Endodermal cell (in vitro differentiated cells): ENCODE measurements around the gene OXCT1. TPM values are rescaled to one million over a fixed set of nuclear protein-coding genes. Genes with fewer than 3 reads are reported as not detected.

Source experiments
- DNase-seq: peaks from one replicate; pipeline ENCODE4 v3.0.0-alpha.2; 2017
- H3K27ac ChIP-seq: 2 replicates; pipeline ENCODE4 v1.5.1; 2013; ENCODE audit warnings: mild to moderate bottlenecking, low read depth, low read length, moderate library complexity
- H3K27me3 ChIP-seq: 2 replicates; pipeline ENCODE4 v1.6.1; 2013; ENCODE audit warnings: mild to moderate bottlenecking, low read length, moderate library complexity; ENCODE audit not compliant: insufficient read depth, control insufficient read depth, poor library complexity, severe bottlenecking
- H3K36me3 ChIP-seq: 2 replicates; pipeline ENCODE4 v1.7.0; 2013; ENCODE audit warnings: mild to moderate bottlenecking, low read length, moderate library complexity; ENCODE audit not compliant: control insufficient read depth, insufficient read depth
- H3K4me1 ChIP-seq: one replicate; pipeline ENCODE4 v1.7.0; 2013; ENCODE audit warnings: low read length; ENCODE audit not compliant: control insufficient read depth, insufficient read depth
- H3K4me3 ChIP-seq: 2 replicates; pipeline ENCODE4 v1.5.1; 2013; ENCODE audit warnings: mild to moderate bottlenecking, low read length, moderate library complexity
- H3K9ac ChIP-seq: 2 replicates; pipeline ENCODE4 v1.6.1; 2013; ENCODE audit warnings: mild to moderate bottlenecking, low read length, moderate library complexity; ENCODE audit not compliant: poor library complexity, severe bottlenecking; ENCODE audit errors: extremely low read depth
- H3K9me3 ChIP-seq: 2 replicates; pipeline ENCODE4 v1.6.1; 2013; ENCODE audit warnings: mild to moderate bottlenecking, low read length, moderate library complexity; ENCODE audit not compliant: control insufficient read depth
- H3K27ac Mint-ChIP-seq: 2 replicates; pipeline ENCODE4 v1.8.0; 2020; ENCODE audit warnings: mixed read lengths
- H3K27me3 Mint-ChIP-seq: 2 replicates; pipeline ENCODE4 v1.8.0; 2021; ENCODE audit warnings: mild to moderate bottlenecking, mixed read lengths; ENCODE audit not compliant: insufficient read depth
- H3K36me3 Mint-ChIP-seq: 2 replicates; pipeline ENCODE4 v1.8.0; 2020; ENCODE audit warnings: low read depth, mixed read lengths
- H3K4me1 Mint-ChIP-seq: 2 replicates; pipeline ENCODE4 v1.8.0; 2020; ENCODE audit warnings: mixed read lengths
- H3K4me3 Mint-ChIP-seq: 2 replicates; pipeline ENCODE4 v1.8.0; 2020; ENCODE audit warnings: mild to moderate bottlenecking, moderate library complexity, mixed read lengths
- H3K9me3 Mint-ChIP-seq: 2 replicates; pipeline ENCODE4 v1.8.0; 2020; ENCODE audit warnings: mild to moderate bottlenecking, mixed read lengths
- CTCF ChIP-seq: fragments of 200-600 bp; sonication (generic); conservative IDR thresholded peaks from 2 replicates; pipeline ENCODE4 v1.5.0; 2021; ENCODE audit warnings: antibody characterized with exemption, mild to moderate bottlenecking
- WGBS, 2 experiments: methylation state at CpG; one replicate each; pipeline versions ENCODE4 v1.1.5 to v1.1.7; 2013; ENCODE audit warnings: missing lambda C conversion rate in 2 of 2, mixed read lengths in 1 of 2; ENCODE audit not compliant: insufficient coverage in 1 of 2, insufficient read length in 1 of 2; 5-methylcytosine and 5-hydroxymethylcytosine counted together
- total RNA-seq, 2 donors: library from RNA; stranded (reverse); fragmentation: NEBNext Ultra II Directional in 1 of 2; extraction: Animal tissue kit (Norgen Biotek cat#: 25700) in 1 of 2; gene quantifications; 2 replicates in 1 of 2; 3 replicates in 1 of 2; pipeline ENCODE4 v1.2.1, GENCODE V29; 2021

The OXCT1 gene
- total RNA-seq, 2 donors from 2014 or later = 24.5 to 25.1 TPM

DNA sequence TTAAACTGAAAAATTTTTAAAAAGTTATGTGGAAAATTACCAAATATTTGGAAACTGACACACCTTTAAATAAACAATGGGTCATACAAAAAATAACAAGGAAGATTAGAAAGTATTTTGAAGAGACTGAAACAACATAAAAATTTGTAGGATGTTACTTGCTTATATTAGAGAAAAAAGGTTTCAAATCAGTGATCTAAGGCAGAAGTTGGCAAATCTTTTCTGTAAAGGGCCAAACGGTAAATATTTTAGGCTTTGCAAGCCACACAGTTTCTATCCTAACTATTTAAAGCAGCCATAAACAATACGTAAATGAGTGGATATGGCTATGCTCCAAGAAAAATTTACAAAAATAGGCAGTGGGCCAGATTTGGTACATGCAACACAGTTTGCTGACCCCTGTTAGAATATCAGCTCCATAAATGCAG is 81.3 kb downstream of the OXCT1 start:
- no peak for TF ChIP-seq CTCF
- H3K27ac ChIP-seq = no peak overlapping the region
- WGBS, 2 experiments = 88 to 94% methylated on average over 2 of the region's 2 CpGs
- H3K27me3 ChIP-seq = no peaks in the 10 kb centered on the region
- no peak overlapping the region for H3K9ac ChIP-seq
- no peak overlapping the region for H3K27ac Mint-ChIP-seq
- H3K4me1 ChIP-seq = peaks cover 3% of the 10 kb centered on the region
- H3K9me3 Mint-ChIP-seq = no peaks in the 10 kb centered on the region
- H3K9me3 ChIP-seq = no peaks in the 10 kb centered on the region
- H3K27me3 Mint-ChIP-seq = no peaks in the 10 kb centered on the region
- peaks cover 22% of the 10 kb centered on the region for H3K4me1 Mint-ChIP-seq
- no peak overlapping the region for H3K4me3 ChIP-seq
- no peak overlapping the region for H3K4me3 Mint-ChIP-seq
- no peaks in the 10 kb centered on the region for H3K36me3 ChIP-seq
- no peak for DNase-seq
- peaks cover 2% of the 10 kb centered on the region for H3K36me3 Mint-ChIP-seq

- no peak overlapping the region for H3K4me3 ChIP-seq
- H3K36me3 ChIP-seq = no peaks in the 10 kb centered on the region
- Mint-ChIP-seq H3K4me3 (no peak overlapping the region), H3K27ac (no peak overlapping the region), H3K27me3 (no peaks in the 10 kb centered on the region), H3K36me3 (peaks cover 2% of the 10 kb centered on the region), H3K4me1 (peaks cover 22% of the 10 kb centered on the region), H3K9me3 (no peaks in the 10 kb centered on the region)
- 98% methylated on average over 2 of the region's 2 CpGs; no CpG with 5 or more reads in 1 of the 2 experiments for WGBS, 2 experiments
- no peak overlapping the region for H3K9ac ChIP-seq
- no peak overlapping the region for H3K27ac ChIP-seq
- no peak for DNase-seq
- peaks cover 3% of the 10 kb centered on the region for H3K4me1 ChIP-seq
- no peak for TF ChIP-seq CTCF
- H3K27me3 ChIP-seq = no peaks in the 10 kb centered on the region
- no peaks in the 10 kb centered on the region for H3K9me3 ChIP-seq
Observed at GRCh38 chr5:41787265-41787664, 83.0 kb downstream of the OXCT1 start.

- no peaks in the 10 kb centered on the region for H3K27me3 Mint-ChIP-seq
- Histone ChIP-seq H3K27ac (no peak overlapping the region), H3K9ac (no peak overlapping the region), H3K27me3 (no peaks in the 10 kb centered on the region), H3K4me1 (peaks cover 3% of the 10 kb centered on the region), H3K4me3 (no peak overlapping the region), H3K9me3 (no peaks in the 10 kb centered on the region), H3K36me3 (no peaks in the 10 kb centered on the region)
- peaks cover 22% of the 10 kb centered on the region for H3K4me1 Mint-ChIP-seq
- no peak for TF ChIP-seq CTCF
- H3K9me3 Mint-ChIP-seq = no peaks in the 10 kb centered on the region
- H3K4me3 Mint-ChIP-seq = no peak overlapping the region
- no peak overlapping the region for H3K27ac Mint-ChIP-seq
- peaks cover 6% of the 10 kb centered on the region for H3K36me3 Mint-ChIP-seq
- DNase-seq = no peak
Observed at GRCh38 chr5:41785061-41785460, 85.2 kb downstream of the OXCT1 start.
